PC-9 (cell line): Measurements from ENCODE around the gene MYLK. TPM values are rescaled to one million over a fixed set of nuclear protein-coding genes. Genes with fewer than 3 reads are reported as not detected.

Experiments used
- BruUV-seq: library from RNA; stranded (reverse); fragments of 400-500 nt; replicated peaks from 2 replicates; lab custom pipeline; 2021; lab: Mats Ljungman, UMichigan
- CTCF ChIA-PET: fragments of 300-600 bp; sonication (Branson Sonifier 250); formaldehyde crosslinking; loops from one replicate; lab custom pipeline; 2022; ENCODE audit warnings: antibody characterized with exemption; lab: Charles Lee
- POLR2A ChIA-PET: fragments of 300-600 bp; sonication (Branson Sonifier 250); formaldehyde crosslinking; loops from one replicate; lab custom pipeline; 2022; ENCODE audit warnings: antibody characterized with exemption; ENCODE audit not compliant: unreplicated experiment; lab: Charles Lee
- DNase-seq, 2 experiments: peaks; one replicate each; pipeline versions ENCODE4 v3.0.0 to v3.0.0-alpha.2; 2015 to 2022; ENCODE audit warnings: mixed read lengths in 1 of 2
- H2AFZ ChIP-seq: fragments of 200-600 bp; sonication (generic); 2 replicates; pipeline ENCODE4 v1.8.1; 2017; ENCODE audit warnings: antibody characterized with exemption
- H3F3A ChIP-seq: fragments of 200-600 bp; sonication (generic); 2 replicates; pipeline ENCODE4 v1.8.1; 2017; ENCODE audit warnings: antibody characterized with exemption, mild to moderate bottlenecking, low read depth; ENCODE audit not compliant: insufficient read depth
- H3K27ac ChIP-seq: fragments of 200-600 bp; sonication (generic); 2 replicates; pipeline ENCODE4 v1.6.1; 2016; ENCODE audit warnings: mixed run types
- H3K27me3 ChIP-seq: fragments of 200-600 bp; sonication (generic); 2 replicates; pipeline ENCODE4 v1.6.1; 2016; ENCODE audit warnings: low read depth, mixed run types; ENCODE audit not compliant: insufficient read depth
- H3K36me3 ChIP-seq: fragments of 200-600 bp; sonication (generic); 2 replicates; pipeline ENCODE4 v1.6.1; 2016; ENCODE audit warnings: low read depth, mixed run types
- H3K4me1 ChIP-seq: fragments of 200-600 bp; sonication (generic); replicated peaks from 2 replicates; pipeline ENCODE4 v1.6.1; 2016; ENCODE audit warnings: mixed run types; ENCODE audit not compliant: insufficient read depth
- H3K4me2 ChIP-seq: fragments of 200-600 bp; sonication (generic); 2 replicates; pipeline ENCODE4 v1.6.1; 2017; ENCODE audit warnings: mixed run types
- H3K4me3 ChIP-seq: fragments of 200-600 bp; sonication (generic); 2 replicates; pipeline ENCODE4 v1.6.1; 2016; ENCODE audit warnings: mixed run types
- H3K79me2 ChIP-seq: fragments of 200-600 bp; sonication (generic); 2 replicates; pipeline ENCODE4 v1.6.1; 2017; ENCODE audit warnings: low read depth, mixed run types
- H3K9me2 ChIP-seq: fragments of 200-600 bp; sonication (generic); 2 replicates; pipeline ENCODE4 v1.8.1; 2017; ENCODE audit warnings: mild to moderate bottlenecking; ENCODE audit not compliant: insufficient read depth
- H3K9me3 ChIP-seq: fragments of 200-600 bp; sonication (generic); 2 replicates; pipeline ENCODE4 v1.8.1; 2016; ENCODE audit warnings: low read depth; ENCODE audit not compliant: insufficient read depth
- H4K20me1 ChIP-seq: fragments of 200-600 bp; sonication (generic); 2 replicates; pipeline ENCODE4 v1.8.1; 2017; ENCODE audit not compliant: insufficient read depth
- CTCF ChIP-seq: fragments of 200-600 bp; sonication (generic); conservative IDR thresholded peaks from 2 replicates; pipeline ENCODE4 v1.6.1; 2017; ENCODE audit warnings: mixed run types, antibody characterized with exemption, mild to moderate bottlenecking, moderate library complexity
- EZH2 ChIP-seq: fragments of 200-600 bp; sonication (generic); IDR thresholded peaks from 2 replicates; pipeline ENCODE4 v1.8.0; 2017; ENCODE audit warnings: antibody characterized with exemption, low read depth
- intact Hi-C: fragments of 100-400 bp; cut with micrococcal nuclease; formaldehyde crosslinking; loops from one replicate; pipeline ENCODE4 v1.10.0; 2022; ENCODE audit not compliant: unreplicated experiment
- total RNA-seq: library from RNA; stranded (reverse); gene quantifications from 2 replicates; pipeline ENCODE4 v1.2.3, GENCODE V29; 2021

MYLK gene
- total RNA-seq, 1 experiment from 2014 or later = 0.72 TPM

DNA sequence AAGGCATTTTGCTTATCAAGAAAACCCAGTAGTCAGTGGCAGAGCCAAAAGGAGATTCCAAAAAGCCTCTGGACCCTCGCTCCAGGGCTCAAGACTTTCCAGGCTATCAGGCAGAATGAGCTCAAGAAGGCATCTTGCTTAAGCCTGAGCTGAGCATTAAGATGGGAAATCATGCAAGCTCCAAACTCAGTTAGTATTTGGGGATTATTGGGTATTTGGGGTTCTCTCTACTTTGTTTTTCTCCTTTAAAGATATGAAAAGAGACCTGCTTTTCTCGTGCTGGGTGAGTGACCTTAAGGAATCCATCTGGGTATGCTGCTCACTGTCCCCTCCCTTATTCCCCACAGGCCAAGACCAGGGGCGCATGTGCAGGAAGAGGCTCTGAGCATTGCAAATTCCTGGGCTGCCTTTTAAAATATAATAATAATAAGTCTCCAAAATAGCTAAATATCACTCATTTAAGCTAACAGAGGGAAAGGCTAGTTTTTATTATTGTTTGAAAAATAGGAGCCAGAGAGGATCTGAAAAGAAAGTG is 223.9 kb downstream of the MYLK start:
- no peaks in the 10 kb centered on the region for H4K20me1 ChIP-seq
- H3K27ac ChIP-seq = no peak overlapping the region
- H3K9me3 ChIP-seq = no peaks in the 10 kb centered on the region
- TF ChIP-seq CTCF = no peak
- TF ChIP-seq EZH2 = no peak
- ChIA-PET CTCF (no interaction called here), POLR2A (no interaction called here)
- H3K4me3 ChIP-seq = no peak overlapping the region
- H3K9me2 ChIP-seq = no peaks in the 10 kb centered on the region
- no peaks in the 10 kb centered on the region for H3K36me3 ChIP-seq
- intact Hi-C loops = no loop called here
- H3K79me2 ChIP-seq = no peaks in the 10 kb centered on the region
- no peak for DNase-seq
- H3K27me3 ChIP-seq = peaks cover 17% of the 10 kb centered on the region; the same call in 1 of the 2 replicates
- H3K4me1 ChIP-seq = no peaks in the 10 kb centered on the region
- H3F3A ChIP-seq = no peaks in the 10 kb centered on the region
- BruUV-seq = no TSS peak
- no peak overlapping the region for H3K4me2 ChIP-seq
- no peak overlapping the region for H2AFZ ChIP-seq

DNA sequence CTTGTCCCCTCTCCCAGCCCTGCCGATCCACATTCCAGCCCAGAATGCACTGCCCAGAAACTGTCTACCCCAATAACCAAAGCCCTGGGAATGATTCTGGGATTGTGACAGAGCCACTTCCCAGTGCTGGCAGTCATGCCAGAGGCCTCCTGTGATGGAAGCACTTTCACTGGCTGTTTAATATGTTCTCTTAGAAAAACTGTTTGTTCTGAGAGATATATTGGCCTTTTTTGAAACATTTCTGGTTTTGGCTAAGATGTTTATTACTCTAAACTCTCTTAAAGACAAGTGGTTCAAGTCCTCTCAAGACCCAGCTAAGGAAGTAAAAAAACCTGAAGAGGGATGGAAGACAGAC is 225.3 kb downstream of the MYLK start:
- CTCF ChIA-PET = no interaction called here

GRCh38 chr3:123658118-123658851 is 225.8 kb downstream of the MYLK start:
- Histone ChIP-seq H4K20me1 (no peaks in the 10 kb centered on the region), H3K4me3 (no peak overlapping the region), H3F3A (no peaks in the 10 kb centered on the region), H3K4me1 (no peaks in the 10 kb centered on the region; the same call in 1 of the 2 replicates), H3K79me2 (no peaks in the 10 kb centered on the region), H3K27ac (no peak overlapping the region), H3K4me2 (no peak overlapping the region), H3K27me3 (peaks cover 12% of the 10 kb centered on the region; the same call in 1 of the 2 replicates), H3K9me3 (no peaks in the 10 kb centered on the region), H3K9me2 (no peaks in the 10 kb centered on the region), H2AFZ (no peak overlapping the region), H3K36me3 (no peaks in the 10 kb centered on the region)
- intact Hi-C loops = no loop called here
- ChIA-PET POLR2A (no interaction called here), CTCF (no interaction called here)
- TF ChIP-seq CTCF (no peak), EZH2 (no peak)
- DNase-seq = no peak
- no TSS peak for BruUV-seq

More for the DNA sequence above, 225.3 kb downstream of the MYLK start:
- H3F3A ChIP-seq = no peaks in the 10 kb centered on the region
- no peak overlapping the region for H2AFZ ChIP-seq
- POLR2A ChIA-PET = no interaction called here
- intact Hi-C loops = no loop called here
- H3K4me2 ChIP-seq = no peak overlapping the region
- H3K79me2 ChIP-seq = no peaks in the 10 kb centered on the region
- H3K4me3 ChIP-seq = no peak overlapping the region
- H3K4me1 ChIP-seq = no peaks in the 10 kb centered on the region
- peaks cover 17% of the 10 kb centered on the region; the same call in 1 of the 2 replicates for H3K27me3 ChIP-seq
- H3K27ac ChIP-seq = no peak overlapping the region
- no peak for DNase-seq
- BruUV-seq = no TSS peak
- H3K36me3 ChIP-seq = no peaks in the 10 kb centered on the region
- TF ChIP-seq CTCF (no peak), EZH2 (no peak)
- no peaks in the 10 kb centered on the region for H4K20me1 ChIP-seq
- no peaks in the 10 kb centered on the region for H3K9me2 ChIP-seq
- no peaks in the 10 kb centered on the region for H3K9me3 ChIP-seq
